GM12878 (cell line): ENCODE data around the gene PRKG1. TPM values are rescaled to one million over a fixed set of nuclear protein-coding genes. Genes with fewer than 3 reads are reported as not detected.

ENCODE experiments used
- ATAC-seq: fragments of 200-7000 bp; cut with Tn5 transposase; 3 replicates; pipeline ENCODE4 v1.9.1; 2020; ENCODE audit warnings: mild to moderate bottlenecking, moderate library complexity
- BruUV-seq: library from RNA; stranded (reverse); fragments of 400-500 nt; replicated peaks from 2 replicates; lab custom pipeline; 2021; lab: Mats Ljungman, UMichigan
- CTCF ChIA-PET: fragments of 300-600 bp; sonication (Branson Sonifier 250); formaldehyde crosslinking; extraction: SDS; loops from one replicate; lab custom pipeline; 2021; ENCODE audit warnings: inconsistent platforms; lab: Yijun Ruan, JAX
- POLR2A ChIA-PET: fragments of 350-600 bp; formaldehyde crosslinking; extraction: SDS; loops from one replicate; lab custom pipeline; 2021; ENCODE audit warnings: inconsistent platforms; lab: Charles Lee
- RAD21 ChIA-PET: fragments of 300-600 bp; sonication (Branson Sonifier 250); formaldehyde crosslinking; loops from one replicate; lab custom pipeline; 2023; ENCODE audit warnings: antibody characterized with exemption; ENCODE audit not compliant: unreplicated experiment; lab: Charles Lee
- SMC1A ChIA-PET: fragments of 300-600 bp; sonication (Branson Sonifier 250); formaldehyde crosslinking; loops from one replicate; lab custom pipeline; 2023; ENCODE audit not compliant: unreplicated experiment, uncharacterized antibody; lab: Charles Lee
- DNase-seq: peaks from one replicate; pipeline ENCODE4 v3.0.0-alpha.2; 2011; ENCODE audit warnings: low read depth, low spot score
- FAIRE-seq: peaks from 3 replicates; lab custom pipeline; 2011; peaks lifted over from hg19 to GRCh38; lab: Jason Lieb, UNC
- H2AFZ ChIP-seq: 2 replicates; pipeline ENCODE4 v1.6.0; 2011; ENCODE audit warnings: low read depth, low read length, control low read depth; ENCODE audit not compliant: control insufficient read depth
- H3K27ac ChIP-seq: 2 replicates; pipeline ENCODE4 v1.5.1; 2011; ENCODE audit warnings: control low read depth; ENCODE audit not compliant: control insufficient read depth, insufficient read depth
- H3K27me3 ChIP-seq, 2 experiments: replicated peaks in 1 of 2; 2 replicates each; pipeline versions ENCODE4 v1.6.0 to v1.6.1; 2011; ENCODE audit warnings: low read length in 1 of 2; ENCODE audit not compliant: control insufficient read depth in 2 of 2, insufficient read depth in 2 of 2
- H3K36me3 ChIP-seq, 2 experiments: 2 replicates each; pipeline ENCODE4 v1.5.1; 2011; ENCODE audit warnings: low read length in 1 of 2; ENCODE audit not compliant: control insufficient read depth in 2 of 2, insufficient read depth in 2 of 2
- H3K4me1 ChIP-seq: 2 replicates; pipeline ENCODE4 v1.6.1; 2011; ENCODE audit warnings: mild to moderate bottlenecking, low read length, moderate library complexity, mixed read lengths; ENCODE audit not compliant: control insufficient read depth, insufficient read depth
- H3K4me2 ChIP-seq: 2 replicates; pipeline ENCODE4 v1.6.0; 2011; ENCODE audit warnings: control low read depth; ENCODE audit not compliant: control insufficient read depth, insufficient read depth
- H3K4me3 ChIP-seq: fragments of 200-600 bp; sonication (generic); 2 replicates; pipeline ENCODE4 v1.5.1; 2016
- H3K79me2 ChIP-seq: 2 replicates; pipeline ENCODE4 v1.6.0; 2011; ENCODE audit warnings: low read length; ENCODE audit not compliant: control insufficient read depth, insufficient read depth
- H3K9ac ChIP-seq: 2 replicates; pipeline ENCODE4 v1.8.0; 2011; ENCODE audit warnings: low read length, control low read depth, mixed read lengths; ENCODE audit not compliant: control insufficient read depth, insufficient read depth
- H3K9me3 ChIP-seq: replicated peaks from 3 replicates; pipeline ENCODE4 v1.5.1; 2011; ENCODE audit warnings: mild to moderate bottlenecking, low read length; ENCODE audit not compliant: control insufficient read depth, insufficient read depth
- H4K20me1 ChIP-seq: 2 replicates; pipeline ENCODE4 v1.6.0; 2011; ENCODE audit not compliant: control insufficient read depth, insufficient read depth
- BACH1 ChIP-seq: fragments of 450-650 bp; IDR thresholded peaks from 2 replicates; pipeline ENCODE4 v1.6.1; 2017; ENCODE audit warnings: mild to moderate bottlenecking, borderline replicate concordance
- BHLHE40 ChIP-seq, 2 experiments: fragments of 450-650 bp in 1 of 2; IDR thresholded peaks; 2 replicates each; pipeline ENCODE4 v1.6.1; 2011 to 2017; ENCODE audit warnings: low read depth in 2 of 2, borderline replicate concordance in 1 of 2, improper control_type of control experiment in 1 of 2, low read length in 1 of 2, mild to moderate bottlenecking in 1 of 2
- EGR1 ChIP-seq, 2 experiments: IDR thresholded peaks; 1 replicate in 1 of 2; 2 replicates in 1 of 2; pipeline ENCODE4 v1.6.1; 2011 to 2012; ENCODE audit warnings: low read depth in 2 of 2, low read length in 2 of 2, borderline replicate concordance in 1 of 2, mild to moderate bottlenecking in 1 of 2, moderate library complexity in 1 of 2
- HDAC6 ChIP-seq: fragments of 200-600 bp; sonication (generic); IDR thresholded peaks from one replicate; pipeline ENCODE4 v1.8.0; 2017; ENCODE audit warnings: antibody characterized with exemption; ENCODE audit not compliant: unreplicated experiment
- SMAD1 ChIP-seq: fragments of 450-650 bp; IDR thresholded peaks from 2 replicates; pipeline ENCODE4 v1.6.1; 2018; ENCODE audit warnings: mild to moderate bottlenecking, low read depth; ENCODE audit not compliant: partially characterized antibody
- USF1 ChIP-seq: IDR thresholded peaks from 2 replicates; pipeline ENCODE4 v1.6.1; 2011; ENCODE audit warnings: borderline replicate concordance, low read depth, mild to moderate bottlenecking, moderate library complexity, mixed read lengths, low read length; ENCODE audit not compliant: insufficient read depth; ENCODE audit errors: extremely low read length
- ZBED1 ChIP-seq: IDR thresholded peaks from 2 replicates; pipeline ENCODE4 v1.6.1; 2016; ENCODE audit warnings: borderline replicate concordance
- WGBS: methylation state at CpG from one replicate; pipeline ENCODE4 v1.1.6; 2016; ENCODE audit warnings: low lambda C conversion rate; ENCODE audit not compliant: insufficient replicate concordance, insufficient coverage; ENCODE audit errors: missing lambda C conversion rate; 5-methylcytosine and 5-hydroxymethylcytosine counted together
- in situ Hi-C: fragments of 300-500 bp; cut with MboI; formaldehyde crosslinking; loops from 9 replicates; pipeline ENCODE4 v1.14.3; 2018; ENCODE audit warnings: mixed read lengths
- intact Hi-C: fragments of 100-400 bp; cut with micrococcal nuclease; formaldehyde crosslinking; loops from one replicate; pipeline ENCODE4 v1.14.2; 2022; ENCODE audit not compliant: unreplicated experiment
- polyA plus RNA-seq, 11 experiments: library from polyadenylated mRNA; depleted of rRNA in 4 of 11; unstranded in 6 of 11; stranded (reverse) in 5 of 11; fragments of >200 nt; fragmentation: Nextera tagmentation in 4 of 11; fragmentation: Illumina TruSeq in 1 of 11; extraction: Ambion mirVana in 4 of 11; extraction: Trizol in 1 of 11; gene quantifications; 1 replicate in 1 of 11; 2 replicates in 10 of 11; pipeline versions ENCODE4 v1.2.1 to v1.2.3, GENCODE V29; 2011 to 2016; ENCODE audit warnings: inconsistent platforms in 2 of 11, missing spikeins in 2 of 11, low read depth in 1 of 11
- total RNA-seq, 4 experiments: library from RNA; depleted of rRNA in 3 of 4; stranded (reverse); fragments of >200 nt in 3 of 4; fragmentation: Illumina TruSeq in 1 of 4; extraction: Trizol in 1 of 4; gene quantifications; 2 replicates each; pipeline versions ENCODE4 v1.2.1 to v1.2.3, GENCODE V29; 2013 to 2021
- TF ChIP-seq, protein P1 (sequence below): fragments of 450-650 bp; conservative IDR thresholded peaks from 2 replicates; pipeline ENCODE4 v1.6.1; 2017; ENCODE audit warnings: mild to moderate bottlenecking, moderate library complexity
- TF ChIP-seq, protein P2 (sequence below): fragments of 450-650 bp; IDR thresholded peaks from 2 replicates; pipeline ENCODE4 v1.6.1; 2018; ENCODE audit warnings: borderline replicate concordance, mild to moderate bottlenecking; ENCODE audit not compliant: partially characterized antibody
- TF ChIP-seq, protein P3 (sequence below): fragments of 450-650 bp; IDR thresholded peaks from 2 replicates; pipeline ENCODE4 v1.6.1; 2016; ENCODE audit warnings: mild to moderate bottlenecking, moderate library complexity, borderline replicate concordance
- TF ChIP-seq, protein P4 (sequence below): IDR thresholded peaks from 2 replicates; pipeline ENCODE4 v1.6.1; 2012; ENCODE audit warnings: low read depth, low read length, improper control_type of control experiment

The PRKG1 gene
- total and polyA plus RNA-seq, 10 of the 15 experiments (the other 5 are each of a cell fraction or from before 2014, with no cell fraction given) = 0.04 to 0.05 TPM; not detected in 8

GRCh38 chr10:52011118-52011517, 936.8 kb downstream of the PRKG1 start:
- FAIRE-seq (no peak), DNase-seq (no peak), ATAC-seq (no peak)
- no TSS peak for BruUV-seq
- CTCF ChIA-PET = no interaction called here
- WGBS = 88% methylated on average over 1 of the region's 1 CpG
- in situ Hi-C loops (no loop called here), intact Hi-C loops (no loop called here)
- no peak overlapping the region for H3K4me2 ChIP-seq
- no peak overlapping the region for H3K4me3 ChIP-seq
- TF ChIP-seq BACH1 (no peak), SMAD1 (no peak), USF1 (no peak), EGR1 (IDR thresholded peaks at IDR 0.05; ENCODE audit: borderline replicate concordance in 1 of 2, low read depth in 2 of 2, low read length in 2 of 2) (no peak), BHLHE40 (IDR thresholded peaks at IDR 0.05; ENCODE audit: borderline replicate concordance in 1 of 2, low read depth in 2 of 2, low read length in 1 of 2) (no peak), ZBED1 (no peak), HDAC6 (no peak)
- TF ChIP-seq, protein P1, sequence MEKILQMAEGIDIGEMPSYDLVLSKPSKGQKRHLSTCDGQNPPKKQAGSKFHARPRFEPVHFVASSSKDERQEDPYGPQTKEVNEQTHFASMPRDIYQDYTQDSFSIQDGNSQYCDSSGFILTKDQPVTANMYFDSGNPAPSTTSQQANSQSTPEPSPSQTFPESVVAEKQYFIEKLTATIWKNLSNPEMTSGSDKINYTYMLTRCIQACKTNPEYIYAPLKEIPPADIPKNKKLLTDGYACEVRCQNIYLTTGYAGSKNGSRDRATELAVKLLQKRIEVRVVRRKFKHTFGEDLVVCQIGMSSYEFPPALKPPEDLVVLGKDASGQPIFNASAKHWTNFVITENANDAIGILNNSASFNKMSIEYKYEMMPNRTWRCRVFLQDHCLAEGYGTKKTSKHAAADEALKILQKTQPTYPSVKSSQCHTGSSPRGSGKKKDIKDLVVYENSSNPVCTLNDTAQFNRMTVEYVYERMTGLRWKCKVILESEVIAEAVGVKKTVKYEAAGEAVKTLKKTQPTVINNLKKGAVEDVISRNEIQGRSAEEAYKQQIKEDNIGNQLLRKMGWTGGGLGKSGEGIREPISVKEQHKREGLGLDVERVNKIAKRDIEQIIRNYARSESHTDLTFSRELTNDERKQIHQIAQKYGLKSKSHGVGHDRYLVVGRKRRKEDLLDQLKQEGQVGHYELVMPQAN = no peak
- TF ChIP-seq, protein P2, sequence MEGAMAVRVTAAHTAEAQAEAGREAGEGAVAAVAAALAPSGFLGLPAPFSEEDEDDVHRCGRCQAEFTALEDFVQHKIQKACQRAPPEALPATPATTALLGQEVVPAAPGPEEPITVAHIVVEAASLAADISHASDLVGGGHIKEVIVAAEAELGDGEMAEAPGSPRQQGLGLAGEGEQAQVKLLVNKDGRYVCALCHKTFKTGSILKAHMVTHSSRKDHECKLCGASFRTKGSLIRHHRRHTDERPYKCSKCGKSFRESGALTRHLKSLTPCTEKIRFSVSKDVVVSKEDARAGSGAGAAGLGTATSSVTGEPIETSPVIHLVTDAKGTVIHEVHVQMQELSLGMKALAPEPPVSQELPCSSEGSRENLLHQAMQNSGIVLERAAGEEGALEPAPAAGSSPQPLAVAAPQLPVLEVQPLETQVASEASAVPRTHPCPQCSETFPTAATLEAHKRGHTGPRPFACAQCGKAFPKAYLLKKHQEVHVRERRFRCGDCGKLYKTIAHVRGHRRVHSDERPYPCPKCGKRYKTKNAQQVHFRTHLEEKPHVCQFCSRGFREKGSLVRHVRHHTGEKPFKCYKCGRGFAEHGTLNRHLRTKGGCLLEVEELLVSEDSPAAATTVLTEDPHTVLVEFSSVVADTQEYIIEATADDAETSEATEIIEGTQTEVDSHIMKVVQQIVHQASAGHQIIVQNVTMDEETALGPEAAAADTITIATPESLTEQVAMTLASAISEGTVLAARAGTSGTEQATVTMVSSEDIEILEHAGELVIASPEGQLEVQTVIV = no peak
- TF ChIP-seq, protein P3, sequence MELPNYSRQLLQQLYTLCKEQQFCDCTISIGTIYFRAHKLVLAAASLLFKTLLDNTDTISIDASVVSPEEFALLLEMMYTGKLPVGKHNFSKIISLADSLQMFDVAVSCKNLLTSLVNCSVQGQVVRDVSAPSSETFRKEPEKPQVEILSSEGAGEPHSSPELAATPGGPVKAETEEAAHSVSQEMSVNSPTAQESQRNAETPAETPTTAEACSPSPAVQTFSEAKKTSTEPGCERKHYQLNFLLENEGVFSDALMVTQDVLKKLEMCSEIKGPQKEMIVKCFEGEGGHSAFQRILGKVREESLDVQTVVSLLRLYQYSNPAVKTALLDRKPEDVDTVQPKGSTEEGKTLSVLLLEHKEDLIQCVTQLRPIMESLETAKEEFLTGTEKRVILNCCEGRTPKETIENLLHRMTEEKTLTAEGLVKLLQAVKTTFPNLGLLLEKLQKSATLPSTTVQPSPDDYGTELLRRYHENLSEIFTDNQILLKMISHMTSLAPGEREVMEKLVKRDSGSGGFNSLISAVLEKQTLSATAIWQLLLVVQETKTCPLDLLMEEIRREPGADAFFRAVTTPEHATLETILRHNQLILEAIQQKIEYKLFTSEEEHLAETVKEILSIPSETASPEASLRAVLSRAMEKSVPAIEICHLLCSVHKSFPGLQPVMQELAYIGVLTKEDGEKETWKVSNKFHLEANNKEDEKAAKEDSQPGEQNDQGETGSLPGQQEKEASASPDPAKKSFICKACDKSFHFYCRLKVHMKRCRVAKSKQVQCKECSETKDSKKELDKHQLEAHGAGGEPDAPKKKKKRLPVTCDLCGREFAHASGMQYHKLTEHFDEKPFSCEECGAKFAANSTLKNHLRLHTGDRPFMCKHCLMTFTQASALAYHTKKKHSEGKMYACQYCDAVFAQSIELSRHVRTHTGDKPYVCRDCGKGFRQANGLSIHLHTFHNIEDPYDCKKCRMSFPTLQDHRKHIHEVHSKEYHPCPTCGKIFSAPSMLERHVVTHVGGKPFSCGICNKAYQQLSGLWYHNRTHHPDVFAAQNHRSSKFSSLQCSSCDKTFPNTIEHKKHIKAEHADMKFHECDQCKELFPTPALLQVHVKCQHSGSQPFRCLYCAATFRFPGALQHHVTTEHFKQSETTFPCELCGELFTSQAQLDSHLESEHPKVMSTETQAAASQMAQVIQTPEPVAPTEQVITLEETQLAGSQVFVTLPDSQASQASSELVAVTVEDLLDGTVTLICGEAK = no peak
- TF ChIP-seq, protein P4, sequence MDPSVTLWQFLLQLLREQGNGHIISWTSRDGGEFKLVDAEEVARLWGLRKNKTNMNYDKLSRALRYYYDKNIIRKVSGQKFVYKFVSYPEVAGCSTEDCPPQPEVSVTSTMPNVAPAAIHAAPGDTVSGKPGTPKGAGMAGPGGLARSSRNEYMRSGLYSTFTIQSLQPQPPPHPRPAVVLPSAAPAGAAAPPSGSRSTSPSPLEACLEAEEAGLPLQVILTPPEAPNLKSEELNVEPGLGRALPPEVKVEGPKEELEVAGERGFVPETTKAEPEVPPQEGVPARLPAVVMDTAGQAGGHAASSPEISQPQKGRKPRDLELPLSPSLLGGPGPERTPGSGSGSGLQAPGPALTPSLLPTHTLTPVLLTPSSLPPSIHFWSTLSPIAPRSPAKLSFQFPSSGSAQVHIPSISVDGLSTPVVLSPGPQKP = no peak
- H4K20me1 ChIP-seq = no peaks in the 10 kb centered on the region
- POLR2A ChIA-PET = no interaction called here
- H3K36me3 ChIP-seq = no peaks in the 10 kb centered on the region
- no peaks in the 10 kb centered on the region for H3K79me2 ChIP-seq
- no peaks in the 10 kb centered on the region for H3K4me1 ChIP-seq
- H3K9ac ChIP-seq = no peak overlapping the region
- no peaks in the 10 kb centered on the region; the same call in 2 of the 3 replicates for H3K9me3 ChIP-seq
- H3K27ac ChIP-seq = no peak overlapping the region
- RAD21 ChIA-PET = no interaction called here
- SMC1A ChIA-PET = no interaction called here
- H2AFZ ChIP-seq = no peak overlapping the region
- no peaks in the 10 kb centered on the region for H3K27me3 ChIP-seq
